Measurements from ENCODE around the gene EVA1A.

GRCh38 chr2:75512455-75513212, 48.1 kb downstream of the EVA1A start:
- TF ChIP-seq POLR2A (IDR thresholded peaks at IDR 0.05) (no peak), CTCF (IDR thresholded peaks at IDR 0.05) (no peak)

Measured in testis (tissue), 2 donors.